CD4-positive, alpha-beta T cell (primary cell): ENCODE data around the gene ADGRL3. TPM values are rescaled to one million over a fixed set of nuclear protein-coding genes. Genes with fewer than 3 reads are reported as not detected.
"Not testable (repeated sequence)": the region's sequence is repeated elsewhere in the genome, so short reads cannot be mapped to it uniquely, and the experiment has no call there.

Source experiments
- ATAC-seq: fragments of 200-7000 bp; cut with Tn5 transposase; one replicate; pipeline ENCODE4 v1.10.0; 2022; ENCODE audit warnings: mild to moderate bottlenecking; ENCODE audit not compliant: poor library complexity
- CTCF ChIA-PET: fragments of 350-600 bp; sonication (Branson Sonifier 250); formaldehyde crosslinking; loops from one replicate; lab custom pipeline; 2021; ENCODE audit warnings: antibody characterized with exemption, inconsistent platforms; lab: Charles Lee
- POLR2A ChIA-PET: fragments of 350-600 bp; sonication (Branson Sonifier 250); formaldehyde crosslinking; loops from one replicate; lab custom pipeline; 2021; ENCODE audit warnings: antibody characterized with exemption, inconsistent platforms; lab: Charles Lee
- DNase-seq, 14 experiments: peaks; one replicate each; pipeline ENCODE4 v3.0.0-alpha.2; 2013 to 2020; ENCODE audit warnings: mixed read lengths in 2 of 14
- H3K27ac ChIP-seq, 2 donors: one replicate each; pipeline versions ENCODE4 v1.5.1 to v1.7.0; 2013; ENCODE audit warnings: low read length in 2 of 2, low read depth in 1 of 2, mild to moderate bottlenecking in 1 of 2
- H3K27me3 ChIP-seq, 2 experiments: 1 replicate in 1 of 2; 2 replicates in 1 of 2; pipeline versions ENCODE4 v1.6.1 to v1.7.0; 2013; ENCODE audit warnings: low read length in 2 of 2, control low read depth in 1 of 2, mild to moderate bottlenecking in 1 of 2, moderate library complexity in 1 of 2; ENCODE audit not compliant: insufficient read depth in 2 of 2, control insufficient read depth in 1 of 2
- H3K36me3 ChIP-seq: one replicate; pipeline ENCODE4 v1.6.1; 2013; ENCODE audit warnings: low read length, control low read depth; ENCODE audit not compliant: insufficient read depth
- H3K4me1 ChIP-seq: one replicate; pipeline ENCODE4 v1.6.1; 2013; ENCODE audit warnings: low read length, control low read depth; ENCODE audit not compliant: insufficient read depth
- H3K4me3 ChIP-seq: one replicate; pipeline ENCODE4 v1.5.1; 2013; ENCODE audit warnings: mild to moderate bottlenecking, low read length, moderate library complexity
- H3K9me3 ChIP-seq, 2 experiments: 1 replicate in 1 of 2; 2 replicates in 1 of 2; pipeline versions ENCODE4 v1.6.1 to v1.7.0; 2013; ENCODE audit warnings: low read length in 2 of 2, mild to moderate bottlenecking in 2 of 2, control low read depth in 1 of 2, moderate library complexity in 1 of 2; ENCODE audit not compliant: control insufficient read depth in 1 of 2, insufficient read depth in 1 of 2
- H3K27ac Mint-ChIP-seq: one replicate; pipeline ENCODE4 v1.8.0; 2020; ENCODE audit warnings: mixed read lengths
- H3K27me3 Mint-ChIP-seq: one replicate; pipeline ENCODE4 v1.8.0; 2021; ENCODE audit warnings: mixed read lengths
- H3K36me3 Mint-ChIP-seq: one replicate; pipeline ENCODE4 v1.8.0; 2021; ENCODE audit warnings: low read depth, mixed read lengths
- H3K4me1 Mint-ChIP-seq: one replicate; pipeline ENCODE4 v1.8.0; 2021; ENCODE audit warnings: low read depth, mixed read lengths
- H3K4me3 Mint-ChIP-seq: one replicate; pipeline ENCODE4 v1.8.0; 2020; ENCODE audit warnings: mild to moderate bottlenecking, mixed read lengths
- H3K9me3 Mint-ChIP-seq: one replicate; pipeline ENCODE4 v1.8.0; 2020; ENCODE audit warnings: mixed read lengths
- intact Hi-C, 2 experiments: fragments of 100-400 bp; cut with DNase I in 1 of 2; cut with micrococcal nuclease in 1 of 2; formaldehyde crosslinking; loops; one replicate each; pipeline versions ENCODE4 v1.15.1 to v1.9.0; 2023 to 2025; cut with DNase I, micrococcal nuclease
- total RNA-seq, 174 experiments: library from RNA in 2 of 174; stranded (reverse) in 2 of 174; gene quantifications; one replicate each; pipeline ENCODE4 v1.2.3 and lab custom pipeline; 2021 to 2026
- TF ChIP-seq, protein P1 (sequence below): fragments of 200-600 bp; IDR thresholded peaks from one replicate; pipeline ENCODE4 v1.8.0; 2022; ENCODE audit warnings: antibody characterized with exemption, mild to moderate bottlenecking

ADGRL3 gene
- total RNA-seq, 2 experiments from 2014 or later = not detected

DNA sequence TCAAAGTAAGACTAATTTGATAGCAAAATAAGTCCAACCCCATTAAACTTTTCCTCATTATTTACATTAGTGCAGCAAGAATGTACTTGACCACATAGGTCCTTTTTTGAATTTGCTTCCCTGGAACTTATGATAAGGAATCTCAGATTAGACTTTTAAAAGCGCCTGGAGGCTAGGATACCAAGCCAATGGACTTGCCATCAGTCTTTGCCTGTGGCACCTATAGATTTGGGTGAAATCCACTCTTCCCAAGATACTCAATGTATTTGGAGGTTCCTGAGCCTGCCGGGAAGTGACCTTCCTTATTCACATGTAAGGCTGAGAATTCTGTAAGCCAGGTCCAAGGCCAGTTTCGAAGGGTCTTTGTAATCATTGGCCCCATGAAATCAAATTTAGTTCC lies 553.6 kb downstream of the ADGRL3 start:
- ATAC-seq (no peak), DNase-seq (no peak)
- H3K27me3 Mint-ChIP-seq = no peaks in the 10 kb centered on the region

DNA sequence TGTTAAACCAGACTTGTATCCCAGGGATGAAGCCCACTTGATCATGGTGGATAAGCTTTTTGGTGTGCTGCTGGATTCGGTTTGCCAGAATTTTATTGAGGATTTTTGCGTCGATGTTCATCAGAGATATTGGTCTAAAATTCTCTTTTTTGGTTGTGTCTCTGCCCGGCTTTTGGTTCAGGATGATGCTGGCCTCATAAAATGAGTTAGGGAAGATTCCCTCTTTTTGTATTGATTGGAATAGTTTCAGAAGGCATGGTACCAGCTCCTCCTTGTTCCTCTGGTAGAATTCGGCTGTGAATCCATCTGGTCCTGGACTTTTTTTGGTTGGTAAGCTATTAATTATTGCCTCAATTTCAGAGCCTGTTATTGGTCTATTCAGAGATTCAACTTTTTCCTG lies 556.8 kb downstream of the ADGRL3 start:
- H3K4me3 ChIP-seq, H3K27ac Mint-ChIP-seq, H3K36me3 ChIP-seq, H3K27me3 Mint-ChIP-seq, H3K27ac ChIP-seq, DNase-seq, H3K4me1 ChIP-seq, H3K36me3 Mint-ChIP-seq, POLR2A ChIA-PET, H3K9me3 Mint-ChIP-seq, H3K4me3 Mint-ChIP-seq, CTCF ChIA-PET, ATAC-seq, H3K4me1 Mint-ChIP-seq, H3K27me3 ChIP-seq, intact Hi-C loops: not testable (repeated sequence)
- peaks cover 0 to 10% of the 10 kb centered on the region in 2 experiments for H3K9me3 ChIP-seq

More for the DNA sequence above, 553.6 kb downstream of the ADGRL3 start:
- no peak overlapping the region for H3K27ac ChIP-seq
- no peaks in the 10 kb centered on the region for H3K36me3 ChIP-seq
- TF ChIP-seq, protein P1, sequence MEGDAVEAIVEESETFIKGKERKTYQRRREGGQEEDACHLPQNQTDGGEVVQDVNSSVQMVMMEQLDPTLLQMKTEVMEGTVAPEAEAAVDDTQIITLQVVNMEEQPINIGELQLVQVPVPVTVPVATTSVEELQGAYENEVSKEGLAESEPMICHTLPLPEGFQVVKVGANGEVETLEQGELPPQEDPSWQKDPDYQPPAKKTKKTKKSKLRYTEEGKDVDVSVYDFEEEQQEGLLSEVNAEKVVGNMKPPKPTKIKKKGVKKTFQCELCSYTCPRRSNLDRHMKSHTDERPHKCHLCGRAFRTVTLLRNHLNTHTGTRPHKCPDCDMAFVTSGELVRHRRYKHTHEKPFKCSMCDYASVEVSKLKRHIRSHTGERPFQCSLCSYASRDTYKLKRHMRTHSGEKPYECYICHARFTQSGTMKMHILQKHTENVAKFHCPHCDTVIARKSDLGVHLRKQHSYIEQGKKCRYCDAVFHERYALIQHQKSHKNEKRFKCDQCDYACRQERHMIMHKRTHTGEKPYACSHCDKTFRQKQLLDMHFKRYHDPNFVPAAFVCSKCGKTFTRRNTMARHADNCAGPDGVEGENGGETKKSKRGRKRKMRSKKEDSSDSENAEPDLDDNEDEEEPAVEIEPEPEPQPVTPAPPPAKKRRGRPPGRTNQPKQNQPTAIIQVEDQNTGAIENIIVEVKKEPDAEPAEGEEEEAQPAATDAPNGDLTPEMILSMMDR = no peak
- no peaks in the 10 kb centered on the region for H3K36me3 Mint-ChIP-seq
- peaks cover 2% of the 10 kb centered on the region for H3K9me3 Mint-ChIP-seq
- no peaks in the 10 kb centered on the region for H3K4me1 Mint-ChIP-seq
- H3K9me3 ChIP-seq = peaks cover 0 to 8% of the 10 kb centered on the region in 2 experiments
- no peak overlapping the region for H3K4me3 Mint-ChIP-seq
- H3K4me1 ChIP-seq = no peaks in the 10 kb centered on the region
- no peak overlapping the region for H3K4me3 ChIP-seq
- intact Hi-C loops = no loop called here
- CTCF ChIA-PET = no interaction called here
- H3K27me3 ChIP-seq = no peaks in the 10 kb centered on the region
- H3K27ac Mint-ChIP-seq = no peak overlapping the region
- POLR2A ChIA-PET = no interaction called here

DNA sequence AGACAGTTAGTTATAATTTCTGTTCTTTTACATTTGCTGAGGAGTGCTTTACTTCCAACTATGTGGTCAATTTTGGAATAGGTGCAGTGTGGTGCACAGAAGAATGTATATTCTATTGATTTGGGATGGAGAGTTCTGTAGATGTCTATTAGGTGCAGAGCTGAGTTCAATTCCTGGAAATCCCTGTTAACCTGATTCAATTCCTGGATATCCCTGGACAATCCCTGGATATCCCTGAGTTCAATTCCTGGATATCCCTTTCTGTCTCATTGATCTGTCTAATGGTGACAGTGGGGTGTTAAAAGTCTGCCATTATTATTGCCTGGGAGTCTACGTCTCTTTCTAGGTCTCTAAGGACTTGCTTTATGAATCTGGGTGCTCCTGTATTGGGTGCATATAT lies 557.9 kb downstream of the ADGRL3 start:
- H3K36me3 ChIP-seq, intact Hi-C loops, H3K4me3 ChIP-seq, ATAC-seq, H3K4me1 Mint-ChIP-seq, H3K36me3 Mint-ChIP-seq, H3K9me3 Mint-ChIP-seq, H3K27me3 Mint-ChIP-seq, DNase-seq, H3K27me3 ChIP-seq, H3K4me1 ChIP-seq, H3K27ac ChIP-seq, H3K4me3 Mint-ChIP-seq, H3K27ac Mint-ChIP-seq, POLR2A ChIA-PET, CTCF ChIA-PET: not testable (repeated sequence)
- H3K9me3 ChIP-seq = peaks cover 0 to 10% of the 10 kb centered on the region in 2 experiments

DNA sequence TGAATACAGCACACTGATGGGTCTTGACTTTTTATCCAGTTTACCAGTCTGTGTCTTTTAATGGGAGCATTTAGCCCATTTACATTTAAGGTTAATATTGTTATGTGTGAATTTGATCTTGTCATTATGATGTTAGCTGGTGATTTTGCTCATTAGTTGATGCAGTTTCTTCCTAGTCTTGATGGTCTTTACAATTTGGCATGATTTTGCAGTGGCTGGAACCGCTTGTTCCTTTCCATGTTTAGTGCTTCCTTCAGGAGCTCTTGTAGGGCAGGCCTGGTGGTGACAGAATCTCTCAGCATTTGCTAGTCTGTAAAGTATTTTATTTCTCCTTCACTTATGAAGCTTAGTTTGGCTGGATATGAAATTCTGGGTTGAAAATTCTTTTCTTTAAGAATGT lies 558.5 kb downstream of the ADGRL3 start:
- peaks cover 0 to 10% of the 10 kb centered on the region in 2 experiments for H3K9me3 ChIP-seq
- H3K4me1 Mint-ChIP-seq, H3K4me3 ChIP-seq, H3K27me3 Mint-ChIP-seq, ATAC-seq, H3K4me3 Mint-ChIP-seq, H3K9me3 Mint-ChIP-seq, POLR2A ChIA-PET, H3K36me3 Mint-ChIP-seq, H3K36me3 ChIP-seq, intact Hi-C loops, H3K27me3 ChIP-seq, H3K27ac Mint-ChIP-seq, CTCF ChIA-PET, H3K4me1 ChIP-seq, H3K27ac ChIP-seq, DNase-seq: not testable (repeated sequence)

DNA sequence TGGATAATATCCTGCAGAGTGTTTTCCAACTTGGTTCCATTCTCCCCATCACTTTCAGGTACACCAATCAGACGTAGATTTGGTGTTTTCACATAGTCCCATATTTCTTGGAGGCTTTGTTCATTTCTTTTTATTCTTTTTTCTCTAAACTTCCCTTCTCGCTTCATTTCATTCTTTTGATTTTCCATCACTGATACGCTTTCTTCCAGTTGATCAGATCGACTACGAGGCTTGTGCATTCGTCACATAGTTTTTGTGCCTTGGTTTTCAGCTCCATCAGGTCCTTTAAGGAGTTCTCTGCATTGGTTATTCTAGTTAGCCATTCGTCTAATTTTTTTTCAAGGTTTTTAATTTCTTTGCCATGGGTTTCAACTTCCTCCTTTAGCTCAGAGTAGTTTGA lies 559.1 kb downstream of the ADGRL3 start:
- CTCF ChIA-PET, H3K4me1 Mint-ChIP-seq, H3K27me3 Mint-ChIP-seq, intact Hi-C loops, ATAC-seq, H3K4me1 ChIP-seq, POLR2A ChIA-PET, H3K36me3 Mint-ChIP-seq, H3K27me3 ChIP-seq, H3K4me3 Mint-ChIP-seq, H3K4me3 ChIP-seq, DNase-seq, H3K27ac Mint-ChIP-seq, H3K36me3 ChIP-seq, H3K9me3 Mint-ChIP-seq, H3K27ac ChIP-seq: not testable (repeated sequence)
- peaks cover 0 to 10% of the 10 kb centered on the region in 2 experiments for H3K9me3 ChIP-seq

DNA sequence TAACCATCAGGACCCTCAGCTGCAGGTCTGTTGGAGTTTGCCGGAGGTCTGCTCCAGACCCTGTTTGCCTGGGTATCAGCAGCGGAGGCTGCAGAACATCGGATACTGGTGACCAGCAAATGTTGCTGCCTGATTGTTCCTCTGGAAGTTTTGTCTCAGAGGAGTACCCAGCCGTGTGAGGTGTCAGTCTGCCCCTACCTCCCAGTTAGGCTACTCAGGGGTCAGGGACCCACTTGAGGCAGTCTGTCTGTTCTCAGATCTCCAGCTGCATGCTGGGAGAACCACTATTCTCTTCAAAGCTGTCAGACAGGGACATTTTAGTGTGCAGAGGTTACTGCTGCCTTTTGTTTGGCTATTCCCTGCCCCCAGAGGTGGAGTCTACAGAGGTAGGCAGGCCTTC lies 559.8 kb downstream of the ADGRL3 start:
- H3K4me3 Mint-ChIP-seq, H3K27ac ChIP-seq, DNase-seq, H3K27ac Mint-ChIP-seq, intact Hi-C loops, H3K4me3 ChIP-seq, ATAC-seq, H3K4me1 ChIP-seq, H3K4me1 Mint-ChIP-seq, H3K27me3 Mint-ChIP-seq, H3K36me3 Mint-ChIP-seq, H3K9me3 Mint-ChIP-seq, CTCF ChIA-PET, H3K36me3 ChIP-seq, H3K27me3 ChIP-seq, POLR2A ChIA-PET: not testable (repeated sequence)
- peaks cover 0 to 10% of the 10 kb centered on the region in 2 experiments for H3K9me3 ChIP-seq
